Brain microvascular endothelial cell (primary cell): ENCODE data around the gene PEAR1.

Experiments used
- DNase-seq: peaks from one replicate; pipeline ENCODE4 v3.0.0-alpha.2; 2020
- H3K27ac ChIP-seq: fragments of 250-450 bp; sonication (Bioruptor Pico); 2 replicates; pipeline ENCODE4 v1.5.1; 2020; ENCODE audit warnings: mild to moderate bottlenecking, moderate library complexity
- H3K27me3 ChIP-seq: fragments of 250-450 bp; sonication (Bioruptor Pico); replicated peaks from 2 replicates; pipeline ENCODE4 v1.5.1; 2020; ENCODE audit warnings: mild to moderate bottlenecking
- H3K36me3 ChIP-seq: fragments of 250-450 bp; sonication (Bioruptor Pico); replicated peaks from 2 replicates; pipeline ENCODE4 v1.5.1; 2020; ENCODE audit warnings: mild to moderate bottlenecking
- H3K4me3 ChIP-seq: 2 replicates; pipeline ENCODE4 v1.5.1; 2011; ENCODE audit warnings: low read depth, mild to moderate bottlenecking, control low read depth, low read length, moderate library complexity
- in situ Hi-C: cut with HindIII; loops from 2 replicates; pipeline ENCODE4 v1.10.0; 2017; ENCODE audit warnings: low sequenced_read_pairs, low pct_ligation_motif_present
- TF ChIP-seq, protein P1 (sequence below): IDR thresholded peaks from 2 replicates; pipeline ENCODE4 v1.5.1; 2011; ENCODE audit warnings: low read depth, mild to moderate bottlenecking, moderate library complexity, low read length, control low read depth, inconsistent platforms; ENCODE audit errors: missing control alignments

PEAR1 gene

GRCh38 chr1:156920233-156921052 is 26.9 kb downstream of the PEAR1 start, which contains the start of gene LRRC71:
TSS of gene LRRC71 (plus strand) at chr1:156920632. CDS start at chr1:156920804, 172 bp downstream.
- H3K27me3 ChIP-seq, result peaks cover 26% of the 10 kb centered on the region
- H3K36me3 ChIP-seq, result peaks cover under 1% of the 10 kb centered on the region
- TF ChIP-seq, protein P1, sequence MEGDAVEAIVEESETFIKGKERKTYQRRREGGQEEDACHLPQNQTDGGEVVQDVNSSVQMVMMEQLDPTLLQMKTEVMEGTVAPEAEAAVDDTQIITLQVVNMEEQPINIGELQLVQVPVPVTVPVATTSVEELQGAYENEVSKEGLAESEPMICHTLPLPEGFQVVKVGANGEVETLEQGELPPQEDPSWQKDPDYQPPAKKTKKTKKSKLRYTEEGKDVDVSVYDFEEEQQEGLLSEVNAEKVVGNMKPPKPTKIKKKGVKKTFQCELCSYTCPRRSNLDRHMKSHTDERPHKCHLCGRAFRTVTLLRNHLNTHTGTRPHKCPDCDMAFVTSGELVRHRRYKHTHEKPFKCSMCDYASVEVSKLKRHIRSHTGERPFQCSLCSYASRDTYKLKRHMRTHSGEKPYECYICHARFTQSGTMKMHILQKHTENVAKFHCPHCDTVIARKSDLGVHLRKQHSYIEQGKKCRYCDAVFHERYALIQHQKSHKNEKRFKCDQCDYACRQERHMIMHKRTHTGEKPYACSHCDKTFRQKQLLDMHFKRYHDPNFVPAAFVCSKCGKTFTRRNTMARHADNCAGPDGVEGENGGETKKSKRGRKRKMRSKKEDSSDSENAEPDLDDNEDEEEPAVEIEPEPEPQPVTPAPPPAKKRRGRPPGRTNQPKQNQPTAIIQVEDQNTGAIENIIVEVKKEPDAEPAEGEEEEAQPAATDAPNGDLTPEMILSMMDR, result peak; percentile 77
- H3K27ac ChIP-seq, result no peak within 1 kb of the TSS
- in situ Hi-C loops, result no loop called here
- DNase-seq, result peak; percentile 56
- H3K4me3 ChIP-seq, result peak within 1 kb of the TSS; percentile 33

DNA sequence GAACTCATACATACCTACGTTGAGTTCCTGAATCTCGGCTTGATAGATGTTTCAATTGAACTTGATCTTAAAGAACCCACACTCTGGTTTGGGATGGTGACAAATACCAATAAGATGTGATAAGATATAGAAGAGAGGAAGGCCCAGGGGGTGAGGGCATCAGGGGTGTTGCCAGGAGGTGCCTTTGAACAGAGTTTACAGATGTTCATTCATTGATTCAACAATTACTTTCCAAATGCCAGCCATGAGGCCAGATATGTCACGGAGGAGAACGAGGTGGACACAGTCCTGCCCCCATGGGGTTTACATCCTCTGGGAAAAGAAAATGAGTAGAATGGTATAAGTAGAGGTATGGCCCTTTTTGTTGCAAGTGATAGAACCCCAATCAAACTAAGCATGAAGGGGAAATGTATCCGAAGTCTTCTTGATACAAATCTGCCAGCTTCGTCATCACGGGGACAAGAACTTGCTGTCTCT is 27.6 kb downstream of the PEAR1 start:
- DNase-seq, result no peak
- Histone ChIP-seq H3K36me3 (no peaks in the 10 kb centered on the region), H3K27me3 (peaks cover 26% of the 10 kb centered on the region), H3K4me3 (no peak overlapping the region), H3K27ac (no peak overlapping the region)
- in situ Hi-C loops, result no loop called here
- TF ChIP-seq, protein P1, result no peak

- Histone ChIP-seq H3K4me3 (no peak overlapping the region), H3K27ac (no peak overlapping the region), H3K36me3 (no peaks in the 10 kb centered on the region), H3K27me3 (peaks cover 26% of the 10 kb centered on the region)
- in situ Hi-C loops, result no loop called here
- DNase-seq, result no peak
- TF ChIP-seq, protein P1, result no peak
Observed at GRCh38 chr1:156922986-156923669, 29.6 kb downstream of the PEAR1 start.

DNA sequence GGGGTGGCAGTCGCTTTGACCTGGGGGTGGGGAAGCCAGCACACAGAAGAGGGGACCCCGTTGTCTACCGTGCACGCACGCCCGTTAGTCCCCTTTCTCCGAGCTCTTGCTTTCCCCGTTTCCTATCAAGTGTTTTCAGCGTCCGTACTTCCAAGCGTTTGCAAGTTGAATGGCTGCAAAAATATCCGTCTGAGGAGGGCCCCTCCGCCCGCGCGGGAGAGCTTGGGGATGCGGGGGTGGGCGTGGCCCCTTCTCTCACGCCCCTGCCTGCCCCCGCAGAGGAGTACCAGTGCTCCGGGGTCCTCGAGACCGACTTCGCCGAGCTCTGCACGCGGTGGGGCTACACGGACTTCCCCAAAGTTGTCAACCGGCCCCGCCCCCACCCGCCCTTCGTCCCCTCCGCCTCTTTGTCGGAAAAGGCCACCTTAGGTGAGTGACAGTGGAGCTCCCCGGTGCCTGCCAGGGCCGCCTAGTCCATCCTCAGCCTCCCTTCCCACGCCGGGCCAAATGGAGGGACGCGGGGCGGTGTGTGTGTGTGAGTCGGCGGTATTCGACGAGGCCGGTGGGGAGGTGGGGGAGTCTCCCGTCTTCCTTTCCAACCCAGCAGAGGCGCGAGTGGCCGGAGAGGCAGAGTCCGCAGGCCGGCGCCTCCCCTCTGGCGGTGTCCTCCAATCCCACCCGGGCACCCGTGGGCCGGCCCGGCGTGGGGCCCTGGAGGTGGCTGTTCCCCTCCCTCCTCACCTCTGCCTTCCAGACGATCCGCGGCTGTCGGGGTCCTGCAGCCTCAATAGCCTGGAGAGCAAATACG is 30.4 kb downstream of the PEAR1 start:
- Histone ChIP-seq H3K36me3 (no peaks in the 10 kb centered on the region), H3K27me3 (peaks cover 26% of the 10 kb centered on the region), H3K27ac (no peak overlapping the region), H3K4me3 (no peak overlapping the region)
- no peak for DNase-seq
- TF ChIP-seq, protein P1, result no peak
- in situ Hi-C loops, result no loop called here

DNA sequence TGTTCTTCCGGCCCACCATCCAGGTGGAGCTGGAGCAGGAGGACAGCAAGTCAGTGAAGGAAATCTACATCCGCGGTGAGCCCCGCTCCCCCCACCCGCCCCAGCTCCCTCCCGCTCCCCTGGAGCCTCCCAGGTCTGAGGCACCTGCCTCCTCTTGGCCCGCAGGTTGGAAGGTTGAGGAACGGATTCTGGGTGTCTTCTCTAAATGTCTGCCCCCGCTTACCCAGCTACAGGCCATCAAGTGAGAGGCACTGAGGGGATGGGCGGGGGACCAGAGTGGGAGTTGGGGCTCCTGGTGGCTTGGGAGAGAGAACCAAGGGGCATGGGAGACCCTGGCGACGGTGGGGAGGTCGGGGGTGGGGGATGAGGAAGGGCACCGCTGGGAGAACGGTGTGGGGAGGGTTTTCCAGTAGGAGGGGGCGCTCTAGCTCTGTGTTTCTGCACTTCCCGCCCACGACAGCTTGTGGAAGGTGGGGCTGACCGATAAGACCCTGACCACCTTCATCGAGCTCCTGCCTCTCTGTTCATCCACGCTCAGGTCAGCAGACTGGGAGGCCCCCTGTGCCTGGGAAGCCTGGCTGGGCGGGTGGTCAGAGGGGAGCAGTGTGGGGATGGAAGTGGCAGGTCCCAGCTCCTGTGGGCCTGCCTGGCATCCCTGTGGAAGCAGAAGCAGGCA is 31.1 kb downstream of the PEAR1 start:
- TF ChIP-seq, protein P1, result no peak
- no peaks in the 10 kb centered on the region for H3K36me3 ChIP-seq
- H3K27me3 ChIP-seq, result peaks cover 30% of the 10 kb centered on the region
- no peak overlapping the region for H3K4me3 ChIP-seq
- in situ Hi-C loops, result no loop called here
- H3K27ac ChIP-seq, result no peak overlapping the region
- DNase-seq, result no peak
